ENCODE results near the gene IL1RAPL1. TPM values are rescaled to one million over a fixed set of nuclear protein-coding genes. Genes with fewer than 3 reads are reported as not detected.
"Not testable (repeated sequence)": the region's sequence is repeated elsewhere in the genome, so short reads cannot be mapped to it uniquely, and the experiment has no call there.

IL1RAPL1 gene
- polyA plus RNA-seq, 2 of the 4 experiments (the other 2 are of a cell fraction): not detected

- CTCF ChIA-PET: no interaction called here
- ATAC-seq (no peak), FAIRE-seq (no peak), DNase-seq (ENCODE audit: low read depth in 1 of 2, low spot score in 1 of 2) (no peak)
- TF ChIP-seq ZSCAN20 (CRISPR knock-in tag; IDR thresholded peaks at IDR 0.05) (no peak), POLR2AphosphoS2 (conservative IDR thresholded peaks at IDR 0.05; ENCODE audit: low read length) (no peak), CHD4 (IDR thresholded peaks at IDR 0.05; ENCODE audit: borderline replicate concordance) (no peak)
- Histone ChIP-seq H3K27ac (no peak overlapping the region), H3K4me3 (no peak overlapping the region), H3K9me3 (no peaks in the 10 kb centered on the region), H3K4me2 (no peak overlapping the region), H3K4me1 (no peaks in the 10 kb centered on the region)
- WGBS (ENCODE audit: missing lambda C conversion rate): 11% methylated on average over 2 of the region's 2 CpGs
- POLR2A ChIA-PET: no interaction called here
These were observed 168.9 kb downstream of the IL1RAPL1 start for GRCh38 chrX:28756175-28756574.

DNA sequence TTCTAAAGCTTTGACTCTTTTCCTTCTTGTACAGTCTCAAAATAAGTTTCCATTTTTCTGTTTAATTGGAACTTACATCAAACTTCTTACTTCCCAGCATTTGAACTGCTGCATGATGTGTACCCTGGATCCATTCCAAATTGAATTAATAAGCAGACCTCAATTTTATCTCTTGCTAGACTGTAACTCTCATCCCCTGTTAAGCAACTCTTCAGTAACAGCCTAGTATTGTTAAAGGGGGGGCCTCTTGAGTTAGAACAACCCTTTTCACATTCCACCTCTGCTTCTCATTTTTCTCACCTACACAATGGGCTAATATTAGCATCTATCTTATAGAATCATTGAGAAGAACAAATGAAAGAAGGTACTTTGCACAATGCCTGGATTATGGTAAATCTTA is 169.4 kb downstream of the IL1RAPL1 start:
- DNase-seq (ENCODE audit: low read depth in 1 of 2, low spot score in 1 of 2) (no peak), ATAC-seq (no peak), FAIRE-seq (no peak)
- ChIA-PET CTCF (no interaction called here), POLR2A (no interaction called here)
- Histone ChIP-seq H3K27ac (no peak overlapping the region), H3K4me1 (no peaks in the 10 kb centered on the region), H3K4me3 (no peak overlapping the region), H3K9me3 (no peaks in the 10 kb centered on the region), H3K4me2 (no peak overlapping the region)
- TF ChIP-seq CEBPB (IDR thresholded peaks at IDR 0.05): no peak
- no peak for TF ChIP-seq MAZ (IDR thresholded peaks at IDR 0.05; ENCODE audit: borderline replicate concordance, low read depth, low read length)
- TF ChIP-seq, protein P1, sequence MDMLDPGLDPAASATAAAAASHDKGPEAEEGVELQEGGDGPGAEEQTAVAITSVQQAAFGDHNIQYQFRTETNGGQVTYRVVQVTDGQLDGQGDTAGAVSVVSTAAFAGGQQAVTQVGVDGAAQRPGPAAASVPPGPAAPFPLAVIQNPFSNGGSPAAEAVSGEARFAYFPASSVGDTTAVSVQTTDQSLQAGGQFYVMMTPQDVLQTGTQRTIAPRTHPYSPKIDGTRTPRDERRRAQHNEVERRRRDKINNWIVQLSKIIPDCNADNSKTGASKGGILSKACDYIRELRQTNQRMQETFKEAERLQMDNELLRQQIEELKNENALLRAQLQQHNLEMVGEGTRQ (IDR thresholded peaks at IDR 0.05): no peak
- no peak for TF ChIP-seq RAD21 (conservative IDR thresholded peaks at IDR 0.05 in 1 of 2, IDR thresholded peaks at IDR 0.05 in 1 of 2)
- TF ChIP-seq, protein P2, sequence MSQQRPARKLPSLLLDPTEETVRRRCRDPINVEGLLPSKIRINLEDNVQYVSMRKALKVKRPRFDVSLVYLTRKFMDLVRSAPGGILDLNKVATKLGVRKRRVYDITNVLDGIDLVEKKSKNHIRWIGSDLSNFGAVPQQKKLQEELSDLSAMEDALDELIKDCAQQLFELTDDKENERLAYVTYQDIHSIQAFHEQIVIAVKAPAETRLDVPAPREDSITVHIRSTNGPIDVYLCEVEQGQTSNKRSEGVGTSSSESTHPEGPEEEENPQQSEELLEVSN (IDR thresholded peaks at IDR 0.05; ENCODE audit: borderline replicate concordance, low read depth): no peak
- TF ChIP-seq MAX (IDR thresholded peaks at IDR 0.05): no peak
- no peak for TF ChIP-seq FOSB (CRISPR knock-in tag; IDR thresholded peaks at IDR 0.05)
- no peak for TF ChIP-seq NPAS2 (CRISPR knock-in tag; IDR thresholded peaks at IDR 0.05; ENCODE audit: borderline replicate concordance)
- TF ChIP-seq PHF8 (IDR thresholded peaks at IDR 0.05; ENCODE audit: borderline replicate concordance, low read depth): no peak

DNA sequence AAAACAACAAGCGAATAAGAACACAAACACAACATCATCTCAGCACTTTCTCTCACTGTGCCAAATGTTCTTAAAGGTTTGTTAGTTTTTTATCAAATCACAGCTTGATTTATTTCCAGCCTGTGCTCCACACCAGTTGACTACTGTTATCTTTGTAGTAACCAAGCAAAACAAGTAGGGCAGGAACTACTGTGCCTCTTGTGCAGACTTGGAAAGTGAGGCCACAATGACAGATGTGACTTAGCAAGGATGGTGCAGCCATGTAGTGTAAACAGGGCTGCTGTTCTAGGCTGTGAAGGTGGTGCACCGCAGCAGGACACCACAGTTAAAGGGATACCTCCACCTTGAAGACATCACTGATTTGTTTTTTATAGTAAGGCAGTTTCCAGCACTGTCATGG is 170.0 kb downstream of the IL1RAPL1 start:
- Histone ChIP-seq H3K27ac (no peak overlapping the region), H3K4me3 (no peak overlapping the region), H3K9me3 (no peaks in the 10 kb centered on the region), H3K4me2 (no peak overlapping the region), H3K4me1 (no peaks in the 10 kb centered on the region)
- FAIRE-seq: no peak
- TF ChIP-seq HEYL (CRISPR knock-in tag; IDR thresholded peaks at IDR 0.05) (no peak), TFCP2L1 (CRISPR knock-in tag; IDR thresholded peaks at IDR 0.05) (no peak), BHLHE40 (IDR thresholded peaks at IDR 0.05; ENCODE audit: low read depth, low read length) (no peak), PHF8 (IDR thresholded peaks at IDR 0.05; ENCODE audit: borderline replicate concordance, low read depth) (no peak), SMC3 (IDR thresholded peaks at IDR 0.05) (no peak), MAZ (IDR thresholded peaks at IDR 0.05; ENCODE audit: borderline replicate concordance, low read depth, low read length) (no peak)
- WGBS (ENCODE audit: missing lambda C conversion rate): 11% methylated on average over 2 of the region's 2 CpGs
- ATAC-seq: no peak
- POLR2A ChIA-PET: no interaction called here
- CTCF ChIA-PET: no interaction called here
- no peak for DNase-seq (ENCODE audit: low read depth in 1 of 2, low spot score in 1 of 2)

GRCh38 chrX:28766561-28766960 is 179.3 kb downstream of the IL1RAPL1 start:
- WGBS (ENCODE audit: missing lambda C conversion rate): 13% methylated on average over 2 of the region's 2 CpGs
- ATAC-seq; CTCF ChIA-PET; H3K4me1 ChIP-seq; DNase-seq (ENCODE audit: low read depth in 1 of 2, low spot score in 1 of 2); POLR2A ChIA-PET; H3K9me3 ChIP-seq; H3K27ac ChIP-seq; H3K4me3 ChIP-seq; H3K4me2 ChIP-seq: not testable (repeated sequence)
- peak; percentile 97 for FAIRE-seq

DNA sequence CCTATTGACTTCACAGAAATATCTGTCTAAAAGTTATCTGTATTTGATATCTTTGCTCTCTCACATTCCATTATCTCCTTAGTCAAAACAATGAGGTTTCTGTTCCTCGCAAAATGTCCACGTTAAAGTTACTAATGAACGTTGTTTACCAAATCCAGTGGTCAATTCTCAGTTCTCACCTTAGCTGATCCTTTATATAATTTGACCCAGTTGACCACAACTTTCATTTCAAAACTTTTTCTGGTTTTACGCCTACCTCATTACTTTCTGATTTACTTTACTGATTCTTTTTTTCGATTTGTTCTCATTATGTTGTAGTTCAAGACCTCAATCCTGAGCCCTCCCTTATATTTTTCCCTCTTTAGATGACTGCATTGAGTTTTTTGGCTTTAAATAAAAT is 186.6 kb downstream of the IL1RAPL1 start:
- no peaks in the 10 kb centered on the region for H3K9me3 ChIP-seq
- no peak overlapping the region for H3K4me2 ChIP-seq
- no peak overlapping the region for H3K4me3 ChIP-seq
- no peak overlapping the region for H3K27ac ChIP-seq
- POLR2A ChIA-PET: no interaction called here
- CTCF ChIA-PET: no interaction called here
- H3K4me1 ChIP-seq: no peaks in the 10 kb centered on the region
- ATAC-seq: no peak
- DNase-seq (ENCODE audit: low read depth in 1 of 2, low spot score in 1 of 2): no peak
- TF ChIP-seq HOXB5 (CRISPR knock-in tag; IDR thresholded peaks at IDR 0.05) (no peak), SREBF2 (IDR thresholded peaks at IDR 0.05) (no peak), RFX5 (IDR thresholded peaks at IDR 0.05) (no peak), CBX8 (IDR thresholded peaks at IDR 0.05) (no peak), SMC3 (IDR thresholded peaks at IDR 0.05) (no peak), HOXB13 (CRISPR knock-in tag; IDR thresholded peaks at IDR 0.05; ENCODE audit: low read depth) (no peak), FOSL2 (IDR thresholded peaks at IDR 0.05) (no peak), FOSL2 (CRISPR knock-in tag; IDR thresholded peaks at IDR 0.05) (no peak), TP53 (CRISPR knock-in tag; IDR thresholded peaks at IDR 0.05) (no peak), EHMT2 (IDR thresholded peaks at IDR 0.05; ENCODE audit: low read depth) (no peak)
- TF ChIP-seq, protein P3, sequence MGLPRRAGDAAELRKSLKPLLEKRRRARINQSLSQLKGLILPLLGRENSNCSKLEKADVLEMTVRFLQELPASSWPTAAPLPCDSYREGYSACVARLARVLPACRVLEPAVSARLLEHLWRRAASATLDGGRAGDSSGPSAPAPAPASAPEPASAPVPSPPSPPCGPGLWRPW (IDR thresholded peaks at IDR 0.05): no peak
- WGBS (ENCODE audit: missing lambda C conversion rate): 40% methylated on average over 5 of the region's 5 CpGs
- FAIRE-seq: no peak
